Measurements from ENCODE around the gene UBAC2. TPM values are rescaled to one million over a fixed set of nuclear protein-coding genes. Genes with fewer than 3 reads are reported as not detected.

Gene UBAC2
- total and polyA plus RNA-seq, 2 donors (not counting 3 experiments of a cell fraction or from before 2014, with no cell fraction given): 45.7 to 54.4 TPM

- H3K9me3 ChIP-seq (replicated peaks; ENCODE audit: control insufficient read depth, insufficient read depth, low read length): no peaks in the 10 kb centered on the region
- H3K4me1 ChIP-seq (ENCODE audit: control insufficient read depth, extremely low read depth, insufficient read depth, low read length): peaks cover 7% of the 10 kb centered on the region
- no peaks in the 10 kb centered on the region for H3K27me3 ChIP-seq (ENCODE audit: control insufficient read depth in 2 of 2, insufficient read depth in 2 of 2, low read length in 2 of 2)
- TF ChIP-seq MYC (IDR thresholded peaks at IDR 0.05; ENCODE audit: low read depth, low read length) (no peak), MAX (IDR thresholded peaks at IDR 0.05; ENCODE audit: insufficient read depth, insufficient read length) (no peak), FOS (IDR thresholded peaks at IDR 0.05; ENCODE audit: borderline replicate concordance, insufficient read depth, low read length) (no peak), GATA2 (IDR thresholded peaks at IDR 0.05; ENCODE audit: insufficient read depth, insufficient read length, low read depth, low read length) (no peak), JUN (IDR thresholded peaks at IDR 0.05; ENCODE audit: borderline replicate concordance, insufficient read depth, insufficient read length, low read depth) (no peak), CTCF (IDR thresholded peaks at IDR 0.05; ENCODE audit: extremely low read depth in 1 of 2, insufficient read depth in 1 of 2, low read depth in 1 of 2, low read length in 2 of 2) (no peak), POLR2AphosphoS5 (IDR thresholded peaks at IDR 0.05; ENCODE audit: insufficient read depth, low read depth, low read length) (no peak), POLR2A (IDR thresholded peaks at IDR 0.05; ENCODE audit: low read depth, low read length) (no peak), EZH2 (IDR thresholded peaks at IDR 0.05; ENCODE audit: borderline replicate concordance, low read depth, low read length, severe bottlenecking) (no peak)
- H3K4me2 ChIP-seq (ENCODE audit: insufficient read depth, low read length): peak overlapping the region; percentile 73
- no peaks in the 10 kb centered on the region for H3K9me1 ChIP-seq (replicated peaks; ENCODE audit: control insufficient read depth, extremely low read depth, insufficient read depth, low read length)
- POLR2A ChIA-PET: no interaction called here
- CTCF ChIA-PET: interaction anchor here (0.7 to 8.2 kb wide), 13 partner anchors 10 to 236 kb away, joined by 3 to 65 read pairs (median 5); no protein-coding TSS in a partner anchor
- peak overlapping the region; percentile 62 to 95 (median 75) for H3K4me3 ChIP-seq (replicated peaks in 1 of 3; ENCODE audit: insufficient read depth in 1 of 3, low read depth in 1 of 3, low read length in 3 of 3)
- no peaks in the 10 kb centered on the region for H3K36me3 ChIP-seq (ENCODE audit: control insufficient read depth in 2 of 2, extremely low read depth in 1 of 2, insufficient read depth in 2 of 2, low read length in 2 of 2)
- DNase-seq (ENCODE audit: low read depth, low spot score) (peak; percentile 39), FAIRE-seq (peak; percentile 44)
- peak overlapping the region; percentile 95 for H3K9ac ChIP-seq (replicated peaks; ENCODE audit: extremely low read depth, insufficient read depth, low read length)
- H2AFZ ChIP-seq (ENCODE audit: low read depth, low read length): peak overlapping the region; percentile 80
- intact Hi-C loops (cut with micrococcal nuclease) (loop anchor here (1.0 to 10.0 kb wide), 5 partner anchors 65 to 298 kb away; no protein-coding TSS in a partner anchor), dilution Hi-C loops (cut with MboI; ENCODE audit: extremely low pct_ligation_motif_present, low sequenced_read_pairs) (no loop called here)
- TSS peak; percentile 75 for BruUV-seq (replicated peaks)
- peak overlapping the region; percentile 85 for H3K27ac ChIP-seq (ENCODE audit: insufficient read depth, low read depth, low read length)
- no peaks in the 10 kb centered on the region for H4K20me1 ChIP-seq (replicated peaks; ENCODE audit: control insufficient read depth, extremely low read depth, insufficient read depth, low read length)
- H3K79me2 ChIP-seq (ENCODE audit: control insufficient read depth, insufficient read depth, low read length): peaks cover 34% of the 10 kb centered on the region
These were observed 868 bp upstream of the UBAC2 start for GRCh38 chr13:99199541-99200431.
